LNCaP clone FGC (cell line): ENCODE results near the gene PRKCH.

Experiments
- DNase-seq: peaks from one replicate; pipeline ENCODE4 v3.0.0-alpha.2; 2011; ENCODE audit warnings: low read depth
- H3K4me3 ChIP-seq: 2 replicates; pipeline ENCODE4 v1.5.1; 2011; ENCODE audit warnings: mild to moderate bottlenecking, low read depth, low read length, control low read depth
- CTCF ChIP-seq: IDR thresholded peaks from 2 replicates; pipeline ENCODE4 v1.5.1; 2012; ENCODE audit warnings: mild to moderate bottlenecking; ENCODE audit not compliant: control insufficient read depth, insufficient read depth; ENCODE audit errors: extremely low read depth

Gene PRKCH

GRCh38 chr14:61505815-61506809, 184.7 kb downstream of the PRKCH start:
- no peak overlapping the region for H3K4me3 ChIP-seq
- TF ChIP-seq CTCF: no peak
- no peak for DNase-seq

- TF ChIP-seq CTCF: no peak
- no peak for DNase-seq
- no peak overlapping the region for H3K4me3 ChIP-seq
Measured at GRCh38 chr14:61508526-61508925, 187.1 kb downstream of the PRKCH start.

- no peak for DNase-seq
- no peak overlapping the region for H3K4me3 ChIP-seq
- no peak for TF ChIP-seq CTCF
Measured at GRCh38 chr14:61510736-61511557, 189.6 kb downstream of the PRKCH start.

GRCh38 chr14:61511558-61511948, 190.2 kb downstream of the PRKCH start:
- DNase-seq: no peak
- TF ChIP-seq CTCF: no peak
- H3K4me3 ChIP-seq: no peak overlapping the region

GRCh38 chr14:61512026-61512834, 190.9 kb downstream of the PRKCH start:
- H3K4me3 ChIP-seq: no peak overlapping the region
- DNase-seq: no peak
- TF ChIP-seq CTCF: no peak

- H3K4me3 ChIP-seq: no peak overlapping the region
- TF ChIP-seq CTCF: no peak
- DNase-seq: peak; percentile 81
Measured at GRCh38 chr14:61513986-61514830, 192.8 kb downstream of the PRKCH start.
